Esophagus squamous epithelium (tissue), 5 donors: ENCODE measurements around the gene NRAP. TPM values are rescaled to one million over a fixed set of nuclear protein-coding genes. Genes with fewer than 3 reads are reported as not detected.

ENCODE experiments used
- DNase-seq: peaks from one replicate; lab custom pipeline; 2025; lab: John Stamatoyannopoulos, UW
- H3K27ac ChIP-seq, 4 donors: fragments of 200-600 bp; sonication (generic); one replicate each; pipeline ENCODE4 v1.5.1; 2016 to 2019; ENCODE audit warnings: mild to moderate bottlenecking in 1 of 4
- H3K27me3 ChIP-seq, 4 donors: fragments of 200-600 bp; sonication (generic); 1 replicate in 3 of 4; 2 replicates in 1 of 4; pipeline versions ENCODE4 v1.5.1 to v1.6.0; 2017 to 2021; ENCODE audit warnings: antibody characterized with exemption in 1 of 4
- H3K36me3 ChIP-seq, 3 donors: fragments of 200-600 bp; sonication (generic); one replicate each; pipeline ENCODE4 v1.5.1; 2016 to 2019
- H3K4me1 ChIP-seq, 3 donors: fragments of 200-600 bp; sonication (generic); one replicate each; pipeline ENCODE4 v1.5.1; 2017 to 2019
- H3K4me3 ChIP-seq, 4 donors: fragments of 200-600 bp; sonication (generic); 1 replicate in 3 of 4; 2 replicates in 1 of 4; pipeline ENCODE4 v1.5.1; 2016 to 2019; ENCODE audit warnings: mild to moderate bottlenecking in 2 of 4, moderate library complexity in 1 of 4
- H3K9me3 ChIP-seq, 3 donors: fragments of 200-600 bp; sonication (generic); one replicate each; pipeline ENCODE4 v1.5.1; 2016 to 2019
- CTCF ChIP-seq, 6 experiments: fragments of 450-650 bp in 4 of 6; fragments of 200-600 bp in 2 of 6; sonication (generic) in 2 of 6; IDR thresholded peaks; one replicate each; pipeline ENCODE4 v1.5.1; 2016 to 2019; ENCODE audit warnings: antibody characterized with exemption in 6 of 6, mild to moderate bottlenecking in 4 of 6, moderate library complexity in 4 of 6
- POLR2A ChIP-seq, 4 donors: fragments of 450-650 bp; IDR thresholded peaks; one replicate each; pipeline ENCODE4 v1.6.1; 2017; ENCODE audit warnings: antibody characterized with exemption in 4 of 4, mild to moderate bottlenecking in 4 of 4, moderate library complexity in 3 of 4
- WGBS, 2 donors: methylation state at CpG; one replicate each; pipeline ENCODE4 v1.1.5; 2018; 5-methylcytosine and 5-hydroxymethylcytosine counted together
- intact Hi-C: fragments of 100-400 bp; cut with DNase I; formaldehyde crosslinking; loops from one replicate; pipeline ENCODE4 v1.15.0; 2022
- total RNA-seq, 4 donors: library from RNA; depleted of rRNA; stranded (reverse); fragments of >200 nt; gene quantifications; one replicate each; pipeline ENCODE4 v1.1.0, GENCODE V29; 2016
- donor health status: DM: yes; HTN: yes; CAD: no.

Gene NRAP, protein sequence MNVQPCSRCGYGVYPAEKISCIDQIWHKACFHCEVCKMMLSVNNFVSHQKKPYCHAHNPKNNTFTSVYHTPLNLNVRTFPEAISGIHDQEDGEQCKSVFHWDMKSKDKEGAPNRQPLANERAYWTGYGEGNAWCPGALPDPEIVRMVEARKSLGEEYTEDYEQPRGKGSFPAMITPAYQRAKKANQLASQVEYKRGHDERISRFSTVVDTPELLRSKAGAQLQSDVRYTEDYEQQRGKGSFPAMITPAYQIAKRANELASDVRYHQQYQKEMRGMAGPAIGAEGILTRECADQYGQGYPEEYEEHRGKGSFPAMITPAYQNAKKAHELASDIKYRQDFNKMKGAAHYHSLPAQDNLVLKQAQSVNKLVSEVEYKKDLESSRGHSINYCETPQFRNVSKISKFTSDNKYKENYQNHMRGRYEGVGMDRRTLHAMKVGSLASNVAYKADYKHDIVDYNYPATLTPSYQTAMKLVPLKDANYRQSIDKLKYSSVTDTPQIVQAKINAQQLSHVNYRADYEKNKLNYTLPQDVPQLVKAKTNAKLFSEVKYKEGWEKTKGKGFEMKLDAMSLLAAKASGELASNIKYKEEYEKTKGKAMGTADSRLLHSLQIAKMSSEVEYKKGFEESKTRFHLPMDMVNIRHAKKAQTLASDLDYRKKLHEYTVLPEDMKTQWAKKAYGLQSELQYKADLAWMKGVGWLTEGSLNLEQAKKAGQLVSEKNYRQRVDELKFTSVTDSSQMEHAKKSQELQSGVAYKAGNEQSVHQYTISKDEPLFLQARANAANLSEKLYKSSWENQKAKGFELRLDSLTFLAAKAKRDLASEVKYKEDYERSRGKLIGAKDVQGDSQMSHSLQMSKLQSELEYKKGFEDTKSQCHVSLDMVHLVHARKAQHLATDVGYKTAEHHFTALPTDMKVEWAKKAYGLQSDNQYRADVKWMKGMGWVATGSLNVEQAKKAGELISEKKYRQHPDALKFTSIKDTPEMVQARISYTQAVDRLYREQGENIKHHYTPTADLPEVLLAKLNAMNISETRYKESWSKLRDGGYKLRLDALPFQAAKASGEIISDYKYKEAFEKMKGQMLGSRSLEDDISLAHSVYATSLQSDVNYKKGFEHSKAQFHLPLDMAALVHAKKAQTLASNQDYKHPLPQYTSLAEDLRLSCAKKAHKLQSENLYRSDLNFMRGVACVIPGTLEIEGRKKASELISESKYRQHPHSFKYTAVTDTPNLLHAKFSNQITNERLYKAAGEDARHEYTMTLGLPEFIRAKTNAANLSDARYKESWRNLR (N-terminal part only)
- under 1 TPM in 1 of 4 donors, not detected in 3; 0.08 TPM for total RNA-seq

DNA sequence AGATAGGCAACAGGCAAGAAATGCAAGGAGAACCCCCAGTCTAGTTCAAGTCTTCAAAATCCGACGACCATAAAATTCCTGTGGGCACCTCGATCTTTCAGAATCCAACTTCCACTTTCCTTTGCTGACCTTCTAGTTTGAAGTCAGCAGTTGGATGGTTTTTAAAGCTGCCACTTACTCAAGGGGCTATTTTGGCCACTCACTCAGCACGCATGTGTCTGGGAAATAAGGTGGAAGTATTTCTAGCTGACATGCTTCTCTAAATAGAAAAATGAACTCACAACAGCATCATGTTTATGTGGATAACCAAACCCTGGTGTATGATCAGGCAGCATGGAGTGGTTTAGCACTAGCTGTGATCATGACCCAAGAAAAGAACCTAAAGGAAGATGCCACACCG lies at the start of gene NRAP:
TSS of gene NRAP (minus strand) at position 134 of the 400 bp plus-strand sequence. CDS start 159 bp downstream, outside the sequence.
- intact Hi-C loops: no loop called here
- TF ChIP-seq POLR2A (IDR thresholded peaks at IDR 0.05): no peak
- TF ChIP-seq CTCF (IDR thresholded peaks at IDR 0.05): no peak
- H3K4me3 ChIP-seq: no peak within 1 kb of the TSS
- no peaks in the 10 kb centered on the region for H3K36me3 ChIP-seq
- H3K27ac ChIP-seq: no peak within 1 kb of the TSS
- no peaks in the 10 kb centered on the region for H3K4me1 ChIP-seq
- DNase-seq: no peak
- no peaks in the 10 kb centered on the region for H3K9me3 ChIP-seq
- H3K27me3 ChIP-seq: no peaks in the 10 kb centered on the region
- WGBS, 2 donors: 85 to 91% methylated on average over 5 of the region's 5 CpGs

- no peaks in the 10 kb centered on the region for H3K9me3 ChIP-seq
- intact Hi-C loops: no loop called here
- H3K27me3 ChIP-seq: no peaks in the 10 kb centered on the region
- TF ChIP-seq CTCF (IDR thresholded peaks at IDR 0.05) (no peak), POLR2A (IDR thresholded peaks at IDR 0.05) (no peak)
- peaks cover 0 to 37% (median 0%) of the 10 kb centered on the region in 3 donors for H3K36me3 ChIP-seq
- peaks cover 0 to 38% (median 2%) of the 10 kb centered on the region in 3 donors for H3K4me1 ChIP-seq
- H3K27ac ChIP-seq: no peak overlapping the region
- H3K4me3 ChIP-seq: no peak overlapping the region
- 29 to 55% methylated on average over 2 of the region's 2 CpGs for WGBS, 2 donors
- DNase-seq: no peak
Observed at GRCh38 chr10:113713640-113713982, 49.8 kb upstream of the NRAP start.

DNA sequence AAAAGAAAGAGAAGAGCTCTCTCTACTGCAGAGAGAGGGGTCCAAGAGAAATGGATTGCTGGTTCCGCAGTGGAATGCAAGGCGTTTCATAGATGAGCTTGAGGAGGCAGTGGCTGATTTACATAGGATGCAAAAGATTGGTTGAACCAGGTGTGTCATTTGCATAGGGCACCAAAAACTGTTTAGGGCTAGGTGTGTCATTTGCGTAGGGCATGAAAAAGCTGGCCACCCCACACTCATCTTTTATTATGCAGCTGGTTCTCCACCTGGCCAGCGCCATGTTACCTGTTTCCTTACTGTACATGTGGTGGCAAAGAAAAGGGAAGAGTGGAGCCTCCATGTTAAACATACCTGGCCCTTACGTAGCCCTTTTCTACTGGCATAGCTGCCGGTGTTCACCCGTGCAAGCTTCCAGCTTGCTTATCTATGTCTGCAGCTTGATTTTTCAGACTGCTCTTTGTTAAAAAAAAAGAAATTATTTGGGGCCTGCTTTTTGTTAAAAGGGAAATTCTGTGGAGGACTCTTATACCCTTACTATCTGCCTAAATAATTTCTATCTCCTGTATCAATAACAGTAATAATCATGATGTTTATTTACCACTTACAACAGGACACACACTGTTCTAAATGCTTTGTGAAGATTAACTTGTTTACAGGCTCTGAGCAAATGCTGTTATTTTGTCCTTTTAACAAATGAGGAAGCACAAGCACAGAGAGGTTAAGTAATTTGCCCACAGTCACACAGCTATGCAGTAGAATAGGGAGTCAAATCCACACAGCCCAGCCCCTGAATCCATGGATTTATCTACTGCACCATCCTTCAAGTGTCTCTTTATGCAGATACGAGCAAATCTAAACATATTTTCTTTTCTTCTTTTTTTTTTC lies 49.2 kb upstream of the NRAP start:
- Histone ChIP-seq H3K36me3 (peaks cover 0 to 35% (median 0%) of the 10 kb centered on the region in 3 donors), H3K9me3 (no peaks in the 10 kb centered on the region), H3K4me1 (peaks cover 0 to 38% (median 2%) of the 10 kb centered on the region in 3 donors), H3K4me3 (no peak overlapping the region), H3K27ac (no peak overlapping the region), H3K27me3 (no peaks in the 10 kb centered on the region)
- 78 to 85% methylated on average over 8 of the region's 8 CpGs for WGBS, 2 donors
- no peak for DNase-seq
- intact Hi-C loops: no loop called here
- TF ChIP-seq CTCF (IDR thresholded peaks at IDR 0.05) (no peak), POLR2A (IDR thresholded peaks at IDR 0.05) (no peak)

- Histone ChIP-seq H3K36me3 (peaks cover 0 to 25% (median 0%) of the 10 kb centered on the region in 3 donors), H3K9me3 (no peaks in the 10 kb centered on the region), H3K27ac (no peak overlapping the region), H3K4me3 (no peak overlapping the region), H3K4me1 (peaks cover 0 to 43% (median 2%) of the 10 kb centered on the region in 3 donors), H3K27me3 (no peaks in the 10 kb centered on the region)
- intact Hi-C loops: no loop called here
- 82 to 92% methylated on average over 3 of the region's 3 CpGs for whole genome bisulfite sequencing, 2 donors
- TF ChIP-seq POLR2A (IDR thresholded peaks at IDR 0.05) (no peak), CTCF (IDR thresholded peaks at IDR 0.05) (no peak)
- no peak for DNase-seq
Observed at GRCh38 chr10:113712024-113712423, 48.2 kb upstream of the NRAP start.
